ENCODE results near the gene CTSL. TPM values are rescaled to one million over a fixed set of nuclear protein-coding genes. Genes with fewer than 3 reads are reported as not detected.

CTSL gene
- polyA plus RNA-seq, 3 donors, result 72.8 to 608 (median 181) TPM

DNA sequence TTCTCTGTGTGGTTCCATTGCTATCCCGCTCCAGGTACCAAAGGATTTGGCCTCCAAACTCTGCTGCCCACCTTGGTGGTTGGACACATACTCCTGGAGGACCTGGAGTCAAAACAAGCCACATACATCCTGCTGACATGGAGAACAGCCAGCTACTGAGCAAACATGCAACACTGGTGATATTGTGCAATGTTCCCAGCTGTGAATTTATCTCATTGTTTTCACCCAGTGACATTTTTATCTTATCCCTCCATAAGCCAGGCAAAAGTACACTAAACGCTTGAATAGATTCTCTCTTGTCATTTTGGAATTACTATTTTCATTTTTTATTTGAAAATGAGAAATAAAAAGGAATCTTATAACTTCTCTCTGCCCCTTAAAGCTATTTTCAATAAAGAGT lies 11.1 kb upstream of the CTSL start:
- no peak overlapping the region for H3K27ac ChIP-seq (ENCODE audit: low read depth, low read length)
- WGBS, 3 donors, result 31 to 70% (median 61%) methylated on average over 2 of the region's 2 CpGs

DNA sequence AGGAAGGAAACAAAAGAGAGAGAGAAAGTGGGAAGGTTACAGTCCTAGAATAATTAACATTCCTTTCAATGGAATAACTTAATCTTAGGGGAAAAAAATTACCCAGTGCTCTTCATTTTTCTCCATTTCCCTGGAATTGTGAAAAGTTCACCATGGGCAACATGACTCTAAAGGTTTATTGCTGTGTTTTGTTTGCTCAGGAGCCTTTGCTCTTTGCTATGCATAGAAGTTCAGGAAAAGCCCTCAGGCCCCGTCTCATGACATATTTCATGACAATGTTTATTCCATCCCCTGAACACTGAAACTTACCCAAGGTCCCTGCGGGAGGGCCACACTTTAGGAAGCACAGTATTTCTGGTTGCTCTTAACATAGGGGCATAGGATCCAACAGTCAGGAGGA lies 9.8 kb upstream of the CTSL start:
- no peak overlapping the region for H3K27ac ChIP-seq (ENCODE audit: low read depth, low read length)
- WGBS, 3 donors, result 78 to 83% (median 80%) methylated on average over 2 of the region's 2 CpGs

DNA sequence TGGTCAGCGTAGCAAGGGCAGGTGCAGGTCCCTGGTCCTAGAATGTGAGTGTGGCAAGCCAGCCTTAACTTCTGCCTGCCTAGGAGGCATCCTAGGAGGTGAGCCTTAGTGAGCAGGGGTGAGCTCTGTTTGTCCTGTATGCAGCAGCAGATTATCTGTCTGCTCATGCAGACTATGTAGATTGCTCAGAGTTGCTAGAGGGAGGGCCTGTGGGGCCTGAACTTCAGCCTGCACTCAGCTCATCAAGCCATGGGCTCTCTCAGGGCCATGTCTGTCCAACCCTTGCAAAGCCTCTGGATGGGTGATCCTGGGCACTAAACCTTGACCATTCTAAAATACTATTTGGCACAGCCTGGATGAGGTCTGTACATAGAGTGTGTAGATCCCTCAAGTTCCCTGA lies 8.5 kb upstream of the CTSL start:
- no peak overlapping the region for H3K27ac ChIP-seq (ENCODE audit: low read depth, low read length)
- 75 to 94% (median 92%) methylated on average over 1 of the region's 1 CpG for WGBS, 3 donors

DNA sequence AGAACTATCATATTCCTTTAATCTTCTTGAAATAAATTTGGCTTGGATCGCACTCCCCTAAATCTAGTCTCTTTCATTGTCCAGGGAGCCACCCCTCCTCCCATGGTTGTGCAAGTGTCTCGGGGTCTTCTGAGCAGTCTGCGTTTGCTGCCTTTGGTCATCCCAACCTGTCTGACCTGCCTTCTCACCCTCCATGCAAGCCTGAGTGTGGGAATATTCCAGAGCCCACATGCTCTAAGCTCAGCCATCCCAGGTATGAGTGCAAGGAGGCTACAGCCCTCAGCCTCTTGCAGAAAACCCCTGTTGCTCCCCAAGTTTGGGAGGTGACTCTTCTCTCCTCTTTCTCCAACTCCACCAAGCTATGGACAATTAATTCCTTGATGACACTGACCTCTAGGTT lies 7.7 kb upstream of the CTSL start:
- WGBS, 3 donors, result 88 to 98% (median 95%) methylated on average over 3 of the region's 3 CpGs
- no peak overlapping the region for H3K27ac ChIP-seq (ENCODE audit: low read depth, low read length)

DNA sequence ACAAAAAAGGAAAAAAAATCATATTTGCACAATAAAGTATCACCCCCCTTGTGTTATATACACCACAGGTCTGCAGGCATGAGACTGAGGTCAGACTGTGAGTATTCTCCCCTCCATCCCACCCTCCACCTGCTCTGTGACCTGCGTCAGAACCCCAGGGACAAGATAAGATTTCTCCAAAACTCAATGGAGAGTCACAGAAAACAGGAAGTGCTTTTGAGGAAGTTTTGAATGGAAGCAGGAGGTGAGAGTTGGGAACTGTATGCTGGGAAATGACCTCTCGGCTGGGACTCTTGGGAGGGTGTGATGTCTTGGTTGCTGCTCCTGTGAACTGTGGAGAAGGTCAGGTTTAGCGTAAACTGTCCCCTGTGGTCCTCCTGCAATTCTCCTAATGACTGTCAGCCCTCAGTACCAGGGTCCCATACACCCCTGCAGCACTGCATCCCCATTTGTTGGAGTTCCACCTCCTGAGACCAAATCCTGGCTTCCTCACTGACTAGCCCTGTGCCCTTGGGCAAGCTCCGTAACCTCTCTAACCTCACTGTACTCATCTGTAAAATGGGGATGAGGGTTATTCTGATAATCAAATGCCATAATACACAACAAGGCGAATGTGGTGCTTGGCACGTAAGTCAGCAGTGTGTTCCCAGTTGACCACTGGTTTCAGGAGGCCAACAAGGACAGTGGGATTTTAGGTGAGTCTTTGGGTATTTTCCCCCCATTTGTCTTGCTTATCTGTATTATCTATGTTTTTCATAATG lies 6.9 kb upstream of the CTSL start:
- H3K27ac ChIP-seq (ENCODE audit: low read depth, low read length), result no peak overlapping the region
- WGBS, 3 donors, result 82 to 90% (median 84%) methylated on average over 6 of the region's 6 CpGs

DNA sequence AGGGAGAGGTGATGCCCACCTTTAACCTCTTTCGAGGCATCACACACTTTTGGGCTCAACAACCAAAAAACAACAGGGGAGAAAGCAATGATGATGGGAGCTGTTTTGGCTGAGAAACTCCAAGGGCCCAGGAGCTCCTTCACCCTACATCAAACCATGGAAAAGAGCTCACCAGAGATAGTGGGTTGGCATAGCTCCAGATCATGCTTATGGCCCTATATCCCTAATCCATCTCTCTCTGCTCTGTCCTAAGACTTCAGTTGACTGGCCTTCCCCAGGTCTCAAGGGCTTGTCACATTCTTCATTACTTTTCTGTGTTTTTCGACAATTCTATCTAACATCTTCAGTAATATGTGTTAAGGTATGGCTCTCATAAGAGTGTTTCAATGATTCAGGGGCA lies 5.7 kb upstream of the CTSL start:
- WGBS, 3 donors, result 91 to 96% (median 95%) methylated on average over 2 of the region's 2 CpGs
- H3K27ac ChIP-seq (ENCODE audit: low read depth, low read length), result no peak overlapping the region

DNA sequence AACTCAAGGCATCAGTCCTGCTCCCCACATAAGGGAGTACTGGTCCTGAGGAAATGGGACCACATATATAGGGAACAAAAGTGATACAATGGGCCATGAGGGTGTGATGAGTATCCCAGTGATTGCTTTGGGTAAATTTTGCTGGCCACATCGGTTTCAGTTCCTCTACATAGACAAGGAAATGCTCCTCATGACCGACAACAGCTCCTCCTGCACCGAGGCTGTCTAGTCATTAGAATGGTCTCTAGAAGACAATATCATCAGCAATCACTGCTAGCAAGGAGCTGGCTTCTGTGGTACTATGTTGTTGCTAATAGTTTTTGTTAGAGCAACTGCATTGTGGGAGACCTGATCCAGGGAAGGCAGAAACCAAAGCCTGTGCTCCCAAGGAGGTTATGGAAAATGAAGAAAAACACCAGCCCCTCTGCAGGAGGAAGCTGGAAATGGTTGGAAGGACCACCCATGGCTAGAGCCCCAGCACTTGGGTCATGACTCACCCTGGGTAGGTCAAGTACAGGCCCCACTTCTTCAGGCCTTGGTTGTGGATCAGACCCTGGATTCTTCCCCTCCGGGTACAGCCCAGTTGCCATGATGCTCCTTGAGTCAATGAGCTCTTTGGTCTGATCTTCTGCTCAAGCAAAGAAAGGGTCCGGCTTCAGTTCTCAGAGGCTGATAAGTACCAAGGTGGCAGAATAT lies 3.4 kb upstream of the CTSL start:
- WGBS, 3 donors, result 88 to 93% (median 90%) methylated on average over 5 of the region's 5 CpGs
- H3K27ac ChIP-seq (ENCODE audit: low read depth, low read length), result no peak overlapping the region

DNA sequence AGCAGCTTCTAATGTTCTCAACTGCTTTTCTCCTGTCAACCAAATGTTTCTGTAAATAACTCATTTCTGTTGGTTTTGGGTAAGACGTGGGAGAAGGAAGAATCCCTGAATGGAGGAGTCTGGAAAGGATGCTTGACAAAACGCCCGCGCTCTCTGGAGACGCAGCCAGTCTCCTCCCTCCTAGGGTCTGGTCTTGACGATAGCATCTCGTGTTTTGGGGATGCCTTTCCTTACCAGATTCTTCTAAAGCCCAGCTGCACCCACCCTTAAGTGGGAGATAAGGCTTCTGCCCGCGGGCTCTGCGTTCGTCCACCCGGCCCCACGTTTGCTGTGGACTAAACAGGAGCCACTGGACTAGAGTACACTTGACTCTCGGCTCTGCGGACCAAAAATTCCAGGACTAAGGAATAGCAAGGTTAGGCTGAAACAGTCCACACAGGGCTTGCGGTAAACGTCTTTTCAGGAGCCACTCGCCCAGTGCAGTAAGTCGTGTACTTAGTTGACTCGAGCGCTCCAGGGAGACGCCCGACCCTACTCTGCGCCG lies 491 bp upstream of the CTSL start:
- H3K27ac ChIP-seq (ENCODE audit: low read depth, low read length), result no peak overlapping the region
- WGBS, 3 donors, result 3 to 7% (median 6%) methylated on average over 25 of the region's 25 CpGs

DNA sequence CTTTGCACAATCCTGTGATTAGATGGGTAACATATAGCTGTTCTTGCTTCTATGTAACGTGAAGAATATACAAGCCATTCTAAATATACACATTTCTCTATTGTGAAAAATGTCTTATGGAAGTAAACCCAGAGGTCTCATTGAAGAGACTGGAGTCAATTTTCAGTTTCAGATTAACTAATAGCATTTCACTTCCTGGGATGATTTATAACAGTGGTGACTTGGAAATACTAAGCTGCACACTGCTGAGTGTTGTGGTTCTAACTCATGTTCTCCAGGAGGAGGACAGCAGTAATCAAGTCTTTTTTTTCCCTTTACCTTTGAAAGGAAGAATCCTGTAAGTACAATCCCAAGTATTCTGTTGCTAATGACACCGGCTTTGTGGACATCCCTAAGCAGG lies 3.3 kb downstream of the CTSL start:
- WGBS, 3 donors, result 89 to 99% (median 95%) methylated on average over 2 of the region's 2 CpGs
- H3K27ac ChIP-seq (ENCODE audit: low read depth, low read length), result no peak overlapping the region

DNA sequence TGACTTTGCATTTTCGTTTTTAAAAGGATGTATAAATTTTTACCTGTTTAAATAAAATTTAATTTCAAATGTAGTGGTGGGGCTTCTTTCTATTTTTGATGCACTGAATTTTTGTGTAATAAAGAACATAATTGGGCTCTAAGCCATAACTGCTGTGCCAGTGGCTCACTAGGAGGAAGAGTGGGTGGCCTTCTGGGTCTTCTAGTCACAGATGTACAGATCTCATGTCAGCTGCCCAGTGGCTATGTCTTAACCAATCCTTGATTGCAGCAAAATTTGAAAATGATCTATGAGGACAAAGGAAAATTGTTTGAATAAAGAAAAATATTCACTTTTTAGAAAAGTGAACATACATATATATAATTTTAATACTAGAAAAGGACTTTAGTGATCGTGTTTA lies 5.4 kb downstream of the CTSL start:
- H3K27ac ChIP-seq (ENCODE audit: low read depth, low read length), result no peak overlapping the region
- WGBS, 3 donors, result 87 to 94% (median 87%) methylated on average over 2 of the region's 2 CpGs

DNA sequence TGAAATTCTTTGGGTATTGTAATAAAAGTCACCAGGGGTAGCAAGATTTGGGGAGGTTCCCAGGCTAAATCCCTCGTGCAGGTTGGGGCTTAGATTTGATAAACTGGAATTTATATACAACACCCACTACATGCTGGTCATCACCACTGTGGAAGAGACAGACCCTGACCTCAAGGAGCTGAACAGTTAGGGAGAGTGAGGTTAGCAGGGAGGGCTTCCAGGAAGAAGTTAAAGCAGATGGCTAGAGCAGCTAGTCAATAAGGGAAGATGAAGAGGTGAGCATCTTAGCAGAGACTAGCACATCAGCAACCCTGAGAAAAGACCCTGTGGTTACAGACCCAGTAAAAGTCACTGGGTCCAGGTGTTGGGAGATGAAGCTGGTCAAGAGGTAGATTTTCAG lies 6.4 kb downstream of the CTSL start:
- H3K27ac ChIP-seq (ENCODE audit: low read depth, low read length), result no peak overlapping the region
- WGBS, 3 donors, result 77 to 85% (median 81%) methylated on average over 1 of the region's 1 CpG

DNA sequence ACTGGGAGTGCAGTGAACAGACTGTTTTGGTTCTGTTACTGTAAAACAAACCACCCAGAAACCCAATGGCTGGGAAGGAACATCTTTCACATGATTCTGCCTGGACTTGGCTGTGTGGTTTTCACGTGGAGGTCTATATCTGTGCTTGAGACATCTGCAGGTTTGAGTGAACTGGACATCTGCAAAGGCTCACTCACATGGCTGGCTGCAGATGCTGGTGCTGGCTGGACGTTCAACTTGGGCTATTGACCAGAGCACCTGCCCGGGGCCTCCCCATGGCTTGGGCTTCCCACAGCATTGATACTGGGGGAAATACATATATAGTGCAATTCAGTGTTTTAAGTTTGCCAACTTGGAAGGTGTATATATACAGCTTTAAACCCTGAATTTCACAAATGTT lies 6.8 kb downstream of the CTSL start:
- no peak overlapping the region for H3K27ac ChIP-seq (ENCODE audit: low read depth, low read length)
- WGBS, 3 donors, result 79 to 83% (median 79%) methylated on average over 3 of the region's 3 CpGs

DNA sequence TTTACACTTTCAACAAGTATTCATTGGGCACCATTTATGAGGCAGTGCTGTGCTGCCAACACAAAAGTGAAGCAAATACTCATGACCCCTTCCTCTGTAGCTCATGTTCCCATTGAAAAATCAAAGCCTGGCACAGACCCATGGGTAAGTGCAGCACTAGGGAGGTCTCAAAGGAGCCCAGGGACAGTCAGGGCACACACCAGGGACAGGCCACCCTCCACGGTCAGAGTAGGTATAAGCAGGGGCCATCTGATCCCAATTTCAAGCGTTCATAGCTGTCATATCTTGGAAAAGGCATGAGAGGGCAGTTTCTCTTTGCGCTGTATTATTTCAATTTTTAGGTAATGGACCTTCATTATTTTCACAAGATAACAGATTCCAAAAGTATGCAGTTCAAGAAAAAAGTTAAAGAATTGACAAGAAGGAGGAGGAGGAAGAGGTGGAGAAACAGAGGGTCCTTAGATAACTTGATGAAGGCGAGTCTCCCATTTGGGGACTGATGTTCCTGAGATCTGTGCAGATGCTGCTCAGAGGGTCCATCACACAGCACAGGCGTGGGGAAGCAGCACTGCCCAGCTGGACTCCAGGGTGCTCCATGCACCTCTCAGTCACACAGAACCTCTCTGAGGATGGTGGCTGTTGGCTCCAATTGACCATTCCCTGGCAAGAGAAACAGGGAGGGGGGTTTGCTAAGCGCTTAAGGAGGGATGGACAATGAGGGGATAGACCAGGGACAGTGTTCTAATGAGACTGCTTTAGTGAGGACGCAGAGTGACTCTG lies 7.5 kb downstream of the CTSL start:
- WGBS, 3 donors, result 90 to 93% (median 92%) methylated on average over 7 of the region's 7 CpGs
- H3K27ac ChIP-seq (ENCODE audit: low read depth, low read length), result no peak overlapping the region

DNA sequence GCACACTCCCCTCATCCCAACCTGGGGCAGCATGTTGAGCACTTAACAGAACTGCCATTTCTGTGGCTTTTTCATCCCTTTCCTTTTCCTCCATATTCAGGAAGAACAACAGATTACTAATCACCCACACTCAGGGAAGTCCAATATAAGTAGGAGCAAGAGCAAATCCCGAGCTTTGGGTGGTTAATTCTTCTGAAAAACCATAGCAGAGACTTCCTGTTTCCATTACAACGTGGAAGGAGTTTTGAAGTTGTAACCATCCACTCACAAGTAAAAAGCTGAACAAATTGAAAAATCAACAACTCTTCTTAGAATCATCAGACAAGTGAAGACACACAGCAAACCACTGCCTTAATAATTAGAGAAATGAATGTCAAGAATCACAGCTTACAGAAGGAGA lies 8.2 kb downstream of the CTSL start:
- H3K27ac ChIP-seq (ENCODE audit: low read depth, low read length), result no peak overlapping the region
- WGBS, 3 donors, result 29 to 64% (median 31%) methylated on average over 2 of the region's 2 CpGs

DNA sequence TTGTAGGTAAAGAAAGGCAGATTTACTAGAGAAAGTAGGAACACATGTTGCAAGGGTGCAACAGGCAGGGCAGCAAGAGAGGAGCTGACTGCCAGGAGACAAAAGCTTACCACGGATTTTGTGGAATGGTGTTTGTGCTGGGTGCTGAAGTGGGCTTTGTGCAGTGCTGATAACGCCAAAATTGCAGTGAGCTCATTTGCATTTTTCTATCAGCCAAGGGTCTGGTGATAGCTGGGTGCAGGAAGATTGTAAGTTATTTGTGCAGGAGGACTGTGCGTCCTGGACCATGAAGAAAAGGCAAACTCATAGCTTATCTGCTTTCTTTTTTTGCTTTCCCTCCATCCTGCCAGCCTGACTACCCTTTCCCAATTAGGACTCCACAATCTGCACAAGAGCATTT lies 13.6 kb downstream of the CTSL start:
- no peak overlapping the region for H3K27ac ChIP-seq (ENCODE audit: low read depth, low read length)
- WGBS, 3 donors, result 73 to 89% (median 88%) methylated on average over 3 of the region's 3 CpGs

DNA sequence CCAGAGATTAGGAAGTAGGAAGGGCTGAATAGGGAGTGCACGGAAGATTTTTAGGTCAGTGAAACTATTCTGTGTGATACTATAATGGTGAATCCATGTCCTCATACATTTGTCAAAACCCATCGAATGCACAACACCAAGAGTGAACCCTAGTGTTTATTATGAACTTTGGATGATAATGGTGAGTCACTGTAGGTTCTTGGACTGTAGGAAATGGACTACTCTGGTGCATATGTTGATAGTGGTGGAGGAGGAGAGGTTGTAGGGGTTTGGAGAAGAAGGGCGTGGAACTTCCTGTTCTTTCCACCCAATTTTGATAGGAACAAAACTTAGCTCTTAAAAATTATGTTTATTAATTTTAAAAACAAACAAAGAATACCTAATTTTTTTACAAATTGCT lies 14.3 kb downstream of the CTSL start:
- H3K27ac ChIP-seq (ENCODE audit: low read depth, low read length), result no peak overlapping the region
- WGBS, 3 donors, result 57 to 65% (median 58%) methylated on average over 3 of the region's 3 CpGs

DNA sequence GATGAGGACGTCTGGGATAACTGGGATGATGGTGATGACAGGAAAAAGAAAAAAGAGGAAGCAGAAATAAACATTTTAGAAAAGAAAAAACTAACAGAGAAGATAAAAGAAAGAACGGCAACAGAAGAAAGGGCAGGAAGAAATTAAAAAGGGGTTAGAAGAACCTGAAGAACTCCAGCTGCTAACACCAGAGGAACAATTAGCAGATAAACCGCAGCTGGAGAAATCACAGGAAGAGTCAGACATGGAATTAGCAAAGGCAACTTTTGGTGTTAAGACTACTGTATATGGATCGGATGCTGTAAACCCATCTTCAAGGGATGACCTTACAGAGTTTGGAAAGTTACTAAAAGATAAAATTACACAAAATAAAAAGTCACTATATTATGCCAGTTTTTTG lies 15.4 kb downstream of the CTSL start:
- no peak overlapping the region for H3K27ac ChIP-seq (ENCODE audit: low read depth, low read length)
- 35 to 51% (median 37%) methylated on average over 4 of the region's 4 CpGs for WGBS, 3 donors

DNA sequence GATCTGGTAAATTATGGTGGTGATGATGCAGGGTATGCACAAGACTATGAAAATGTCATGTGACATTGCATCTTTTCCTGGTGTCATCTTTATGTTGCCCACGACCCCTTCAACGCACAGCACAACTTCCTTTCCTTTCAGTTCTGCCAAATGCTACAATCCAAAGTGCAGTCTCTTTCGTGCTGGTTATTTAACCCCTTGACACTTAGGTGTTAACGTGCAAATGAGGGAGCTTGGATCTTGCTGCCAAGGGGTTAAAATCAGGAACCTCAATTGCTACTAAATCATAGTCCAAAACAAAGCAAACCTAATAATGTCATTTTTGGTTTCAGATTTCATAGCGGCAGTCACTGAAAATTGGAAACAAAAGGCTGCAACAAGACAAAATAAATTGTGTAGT lies 16.0 kb downstream of the CTSL start:
- 19 to 33% (median 25%) methylated on average over 5 of the region's 5 CpGs for WGBS, 3 donors
- no peak overlapping the region for H3K27ac ChIP-seq (ENCODE audit: low read depth, low read length)

DNA sequence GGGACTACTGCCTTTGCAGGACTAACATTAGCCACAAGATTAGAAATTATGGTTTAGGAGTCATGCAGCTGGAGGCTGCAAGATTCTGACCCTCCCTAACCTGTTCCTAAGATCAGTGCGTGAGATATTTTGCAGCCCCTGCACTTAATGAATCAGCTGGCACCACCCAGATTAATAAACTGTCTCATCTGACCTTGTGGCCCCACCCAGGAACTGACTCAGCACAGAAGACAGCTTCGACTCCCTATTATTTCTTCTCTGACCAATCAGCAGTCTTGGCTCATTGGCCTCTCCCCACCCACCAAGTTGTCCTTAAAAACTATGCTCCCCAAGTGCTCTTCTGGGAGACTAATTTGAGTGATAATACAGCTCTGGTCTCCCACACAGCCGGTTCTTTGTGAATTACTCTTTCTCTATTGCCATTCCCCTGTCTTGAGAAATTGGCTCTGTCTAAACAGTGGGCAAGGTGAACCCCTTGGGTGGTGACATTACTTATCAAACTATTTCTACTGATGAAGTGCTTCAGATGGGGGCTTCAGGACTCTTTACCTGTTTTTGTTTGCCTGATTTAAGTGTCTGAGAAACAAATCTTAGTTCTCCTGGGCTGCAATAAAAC lies 17.0 kb downstream of the CTSL start:
- H3K27ac ChIP-seq (ENCODE audit: low read depth, low read length), result no peak overlapping the region
- WGBS, 3 donors, result 65 to 76% (median 76%) methylated on average over 3 of the region's 3 CpGs

Data from adipose tissue (tissue), 3 donors.